HG02884 (cell line): ENCODE data around the gene ATP9B.
A peak's percentile ranks its signal among the peaks of the same experiment; 100 is the strongest.
"Not testable (repeated sequence)": the region's sequence is repeated elsewhere in the genome, so short reads cannot be mapped to it uniquely, and the experiment has no call there.

Experiments
- ATAC-seq: cut with Tn5 transposase; IDR thresholded peaks from one replicate; pipeline ENCODE4 v1.9.1; 2021; ENCODE audit warnings: mild to moderate bottlenecking, moderate library complexity; ENCODE audit not compliant: unreplicated experiment

Gene ATP9B

DNA sequence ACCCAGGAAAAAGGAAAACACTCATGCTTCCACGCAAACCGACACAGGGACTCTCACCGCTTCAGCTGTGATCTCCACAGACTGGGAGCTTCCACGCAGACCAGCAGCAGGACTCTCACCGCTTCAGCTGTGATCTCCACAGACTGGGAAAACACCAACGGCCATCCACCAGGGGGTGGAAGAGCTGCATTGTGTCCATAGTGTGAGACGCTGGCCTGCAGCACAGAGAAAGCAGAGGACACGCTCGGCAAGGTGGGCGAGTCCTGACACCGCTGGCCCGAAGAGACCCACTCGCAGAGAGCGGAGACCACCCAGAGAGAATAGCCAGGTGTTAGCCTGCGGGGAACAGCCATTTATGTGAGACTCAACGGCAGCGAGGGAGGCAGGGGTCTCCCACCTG is 284.1 kb downstream of the ATP9B start:
- no peak for ATAC-seq

DNA sequence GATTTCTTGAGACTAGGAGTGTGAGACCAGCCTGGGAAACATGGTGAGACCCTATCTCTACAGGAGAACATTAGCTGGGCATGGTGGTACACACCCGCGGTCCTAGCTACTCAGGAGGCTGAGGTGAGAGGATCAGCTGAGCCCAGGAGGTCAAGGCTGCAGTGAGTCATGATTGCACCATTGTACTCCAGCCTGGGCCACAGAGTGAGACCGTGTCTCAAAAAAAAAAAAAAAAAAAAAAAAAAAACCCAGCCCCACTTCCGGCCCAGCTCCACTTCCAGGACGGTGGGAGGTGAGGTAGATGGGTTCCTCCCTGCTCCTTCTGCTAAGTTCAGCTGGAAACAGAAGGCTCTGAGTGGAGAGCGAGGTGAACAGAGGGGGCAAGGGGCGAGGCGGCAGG is 285.2 kb downstream of the ATP9B start:
- no peak for ATAC-seq

DNA sequence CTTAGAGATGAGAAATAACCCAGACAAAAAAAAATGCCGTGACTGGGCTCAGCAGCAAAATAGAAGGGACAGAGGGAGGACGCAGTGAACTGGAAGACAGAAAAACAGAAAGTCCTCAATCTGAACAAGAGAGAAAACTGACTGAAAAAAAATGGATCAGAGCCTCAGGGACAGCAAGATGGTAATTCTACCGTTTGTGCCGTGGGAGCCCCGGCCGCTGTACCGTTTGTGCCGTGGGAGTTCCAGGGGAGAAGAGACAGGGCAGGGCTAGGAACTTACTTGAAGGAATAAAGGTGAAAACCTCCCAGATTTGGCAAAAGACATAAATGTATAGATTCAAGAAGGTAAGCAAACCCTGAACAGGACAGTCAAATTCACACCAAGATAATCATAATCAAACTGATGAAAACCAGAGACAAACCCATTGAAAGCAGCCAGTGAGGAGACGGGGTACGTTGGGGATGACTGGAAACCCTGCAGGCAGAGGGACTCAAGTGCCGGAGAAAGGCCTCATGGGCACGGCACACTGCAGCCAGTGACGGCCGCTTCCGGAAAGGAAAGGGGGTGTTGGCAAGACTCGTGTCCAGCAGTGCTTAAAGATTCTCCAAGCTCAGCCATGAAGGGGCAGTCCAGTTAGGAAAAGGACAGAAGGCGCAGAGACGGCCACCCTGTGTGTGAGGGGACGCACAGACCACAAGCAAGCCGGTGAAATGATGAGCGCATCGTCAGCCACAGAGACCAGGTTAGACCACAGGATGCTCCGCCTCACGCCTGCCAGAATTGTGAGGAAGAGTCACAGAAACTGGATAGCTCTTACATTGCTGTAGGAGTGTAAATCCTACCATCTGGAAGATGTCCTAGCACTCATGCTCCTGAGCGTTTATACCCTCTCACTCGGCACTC is 286.5 kb downstream of the ATP9B start:
- ATAC-seq, result peak; percentile 26

DNA sequence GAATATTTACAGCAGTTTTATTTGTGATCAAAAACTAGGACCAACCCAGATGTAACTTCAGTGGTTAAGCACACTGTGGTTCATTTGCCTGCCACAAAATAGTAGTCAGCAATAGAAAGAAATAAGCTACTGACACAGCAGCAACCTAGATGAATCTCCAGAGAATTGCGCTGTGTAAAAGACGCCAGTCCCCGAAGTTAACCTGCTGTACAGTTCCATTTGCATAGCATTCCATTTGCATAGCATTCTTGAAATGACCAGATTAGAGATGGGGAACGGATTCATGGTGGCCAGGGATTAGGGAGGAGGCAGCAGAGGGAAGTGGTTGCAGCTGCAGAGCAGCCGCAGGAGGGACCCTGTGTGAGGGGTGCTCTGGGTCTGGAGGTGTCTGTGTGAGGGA is 287.2 kb downstream of the ATP9B start:
- ATAC-seq, result peak; percentile 94

- no peak for ATAC-seq
Observed at GRCh38 chr18:79360933-79361332, 291.7 kb downstream of the ATP9B start.

DNA sequence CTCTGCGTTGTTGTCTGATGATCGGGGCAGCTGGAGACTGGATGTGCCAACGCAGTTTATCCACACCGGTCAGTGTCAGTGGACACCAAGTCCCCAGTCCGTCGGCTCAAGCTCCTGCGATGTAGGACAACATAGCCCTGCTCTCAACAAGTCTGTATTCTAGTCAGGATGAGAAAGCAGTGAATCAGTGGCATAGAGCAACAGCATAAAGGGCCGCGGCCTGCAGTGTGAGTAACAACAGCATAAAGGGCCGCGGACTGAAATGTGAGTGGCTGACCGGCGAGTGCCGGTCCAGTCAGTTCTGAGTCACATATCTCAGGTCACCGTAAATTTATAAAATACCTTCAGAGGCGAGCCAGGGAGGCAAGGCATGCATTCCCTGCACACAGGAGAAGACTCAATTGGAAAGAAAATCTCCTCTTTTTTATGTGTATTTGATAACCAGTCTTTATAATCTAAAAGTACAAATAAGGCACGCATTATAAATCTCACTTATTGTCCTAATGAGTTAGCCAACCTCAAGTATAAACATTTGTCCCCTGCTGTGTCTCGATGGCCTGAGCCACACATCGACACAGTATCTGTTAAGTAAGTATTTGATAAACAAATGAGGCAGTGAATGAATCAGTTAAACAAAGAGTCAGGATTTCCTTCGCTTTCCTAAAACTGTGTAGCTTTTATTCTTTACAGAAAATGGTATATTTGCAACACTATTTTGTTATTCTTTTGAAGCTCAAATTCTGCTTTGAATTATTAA is 292.8 kb downstream of the ATP9B start:
- no peak for ATAC-seq

DNA sequence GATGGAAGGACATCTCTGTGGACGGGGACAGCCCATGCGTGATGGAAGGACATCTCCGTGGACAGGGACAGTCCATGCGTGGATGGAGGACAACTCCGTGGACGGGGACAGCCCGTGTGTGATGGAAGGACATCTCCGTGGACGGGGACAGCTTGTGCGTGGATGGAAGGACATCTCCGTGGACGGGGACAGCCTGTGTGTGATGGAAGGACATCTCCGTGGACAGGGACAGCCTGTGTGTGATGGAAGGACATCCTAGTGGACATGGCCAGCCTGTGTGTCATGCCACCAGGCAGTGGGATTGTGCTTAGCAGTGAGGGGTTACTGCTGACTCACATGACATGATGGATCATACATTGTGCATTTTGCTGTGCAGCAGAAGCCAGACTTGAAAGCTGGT is 296.5 kb downstream of the ATP9B start:
- ATAC-seq, result no peak

GRCh38 chr18:79366177-79367094 is 297.2 kb downstream of the ATP9B start:
- ATAC-seq, result no peak

DNA sequence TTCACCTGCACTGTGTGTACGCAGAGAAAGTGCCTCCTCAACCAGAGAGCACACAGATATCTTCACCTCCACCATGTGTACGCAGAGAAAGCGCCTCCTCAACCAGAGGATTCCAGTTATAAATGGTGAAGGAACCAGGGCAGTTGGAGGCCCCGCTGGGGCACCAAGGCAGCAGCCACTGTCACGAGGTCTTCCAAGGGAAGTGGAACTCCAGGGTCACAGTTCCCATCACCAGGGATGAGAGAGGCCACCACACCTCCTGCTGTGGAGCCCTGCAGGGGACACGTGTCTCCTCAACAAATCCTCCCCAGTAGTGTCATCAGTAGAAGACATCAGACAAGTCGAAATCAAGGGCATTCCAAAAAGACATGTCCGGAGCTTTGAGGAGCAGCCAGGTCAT is 298.3 kb downstream of the ATP9B start:
- ATAC-seq, result no peak

GRCh38 chr18:79367989-79368388 is 298.8 kb downstream of the ATP9B start:
- ATAC-seq, result no peak

DNA sequence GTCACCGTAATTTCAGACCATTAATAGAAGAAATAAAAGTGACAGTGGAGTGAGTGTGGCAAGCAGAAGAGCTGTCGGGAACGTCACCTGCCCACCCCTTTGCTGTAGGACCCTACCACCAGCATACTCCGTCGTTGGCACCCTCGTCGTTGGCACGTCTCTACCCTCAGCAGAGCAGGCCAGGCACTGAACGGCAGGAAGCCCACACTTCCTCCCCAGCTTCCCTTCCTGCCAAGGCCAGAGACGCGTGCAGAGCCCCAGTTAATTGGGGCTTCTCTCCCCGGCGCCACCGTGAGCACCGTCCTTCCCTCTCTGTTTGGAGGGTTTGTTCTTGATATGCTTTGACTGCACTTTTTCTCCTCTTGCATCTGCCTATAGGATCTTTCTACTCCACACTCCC is 299.5 kb downstream of the ATP9B start:
- no peak for ATAC-seq

- no peak for ATAC-seq
Observed at GRCh38 chr18:79371561-79372121, 302.4 kb downstream of the ATP9B start.

DNA sequence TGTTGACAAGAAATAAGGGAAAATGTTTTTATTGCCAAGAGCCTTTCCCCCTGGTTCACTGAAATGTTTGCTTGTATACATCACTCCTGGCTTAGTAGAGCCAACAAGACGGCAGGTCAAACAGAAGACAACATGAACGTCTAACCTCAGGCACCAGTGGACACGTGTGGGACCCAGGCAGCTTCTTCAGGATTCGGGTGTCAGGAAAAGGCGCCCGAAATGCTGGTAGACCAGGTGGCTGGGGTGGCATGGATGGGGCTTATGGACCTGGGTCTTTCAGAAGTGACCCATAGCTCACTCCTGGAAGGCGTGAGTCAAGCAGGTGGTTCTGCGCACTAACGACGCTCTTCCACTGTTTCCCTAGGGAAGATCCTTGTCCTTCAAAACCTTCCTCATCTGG is 303.3 kb downstream of the ATP9B start:
- ATAC-seq, result no peak

GRCh38 chr18:79372991-79373390 is 303.8 kb downstream of the ATP9B start:
- ATAC-seq, result no peak

DNA sequence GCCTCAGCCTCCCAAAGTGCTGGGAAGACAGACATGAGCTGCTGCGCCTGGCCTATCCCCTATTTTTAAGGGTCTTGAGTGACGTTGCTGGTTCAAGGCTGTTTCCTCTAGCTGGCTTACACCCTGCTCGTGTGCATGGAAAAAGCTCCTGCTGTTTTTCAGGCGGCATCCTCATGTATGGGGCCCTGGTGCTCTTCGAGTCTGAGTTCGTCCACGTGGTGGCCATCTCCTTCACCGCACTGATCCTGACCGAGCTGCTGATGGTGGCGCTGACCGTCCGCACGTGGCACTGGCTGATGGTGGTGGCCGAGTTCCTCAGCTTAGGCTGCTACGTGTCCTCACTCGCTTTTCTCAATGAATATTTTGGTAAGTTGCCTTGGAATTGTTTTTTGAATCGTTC is 304.5 kb downstream of the ATP9B start:
- ATAC-seq, result no peak

DNA sequence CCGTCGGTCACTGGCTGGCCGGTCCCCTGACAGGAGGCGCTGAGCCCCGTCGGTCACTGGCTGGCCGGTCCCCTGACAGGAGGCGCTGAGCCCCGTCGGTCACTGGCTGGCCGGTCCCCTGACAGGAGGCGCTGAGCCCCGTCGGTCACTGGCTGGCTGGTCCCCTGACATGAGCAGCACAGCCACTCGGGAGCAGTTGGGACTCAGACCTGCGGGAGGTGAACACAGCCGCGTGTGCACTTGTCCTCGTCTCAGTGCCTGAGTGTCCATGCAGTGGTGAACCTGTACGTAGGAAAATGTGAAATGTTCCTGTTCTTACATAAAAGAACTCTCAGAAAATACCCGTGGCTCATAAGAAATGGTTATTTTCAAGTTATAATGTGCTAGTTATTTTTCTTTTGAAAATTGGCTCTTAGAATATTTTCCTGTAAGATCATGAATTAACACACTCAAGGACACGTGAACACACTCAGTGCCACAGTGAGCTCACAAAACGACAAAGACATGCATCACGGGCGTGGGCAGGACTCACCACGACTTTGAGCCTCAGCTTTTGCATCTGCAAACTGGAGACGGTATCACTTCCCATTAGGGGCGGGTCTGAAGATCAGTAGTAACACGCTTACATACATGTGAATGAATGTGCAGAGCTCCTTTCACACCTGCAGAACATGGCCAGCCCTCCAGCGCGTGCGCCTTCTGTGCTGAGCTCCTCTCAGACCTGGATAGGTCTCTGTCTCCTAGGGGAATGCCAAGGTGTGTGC is 305.4 kb downstream of the ATP9B start:
- ATAC-seq, result peak; percentile 92

DNA sequence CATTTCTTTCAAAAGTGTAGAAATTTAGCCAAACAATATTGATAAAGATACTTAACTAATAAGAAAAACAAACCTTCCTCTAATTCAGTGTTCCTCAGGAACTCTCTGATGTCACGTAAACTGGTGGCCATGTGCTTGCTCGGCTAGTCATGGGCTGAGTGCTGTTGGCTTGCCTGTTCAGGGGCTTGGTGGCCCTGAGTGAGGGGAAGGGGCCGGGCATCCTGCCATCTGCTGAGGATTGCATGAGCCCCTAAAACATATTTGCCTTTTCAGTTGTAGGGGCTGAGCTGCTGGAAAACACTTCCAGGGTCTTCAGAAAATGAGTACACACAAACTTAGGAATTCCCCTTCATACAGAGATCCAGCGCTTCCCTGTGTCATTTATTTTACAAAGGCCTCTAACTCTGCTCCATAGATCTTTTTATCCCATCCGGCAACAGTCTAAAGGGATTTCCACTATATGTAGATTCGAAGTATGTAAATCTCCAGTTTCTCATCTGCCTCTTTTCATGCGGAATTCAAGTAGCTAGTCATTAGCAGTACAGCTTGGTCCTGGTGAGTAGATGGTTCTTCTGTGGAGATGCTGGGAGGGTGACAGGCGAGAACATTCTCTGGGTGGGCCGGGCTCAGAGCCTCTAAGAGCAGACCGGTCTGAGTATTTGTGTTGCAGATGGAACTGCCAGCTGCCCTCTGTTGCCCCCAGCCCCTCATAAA is 306.4 kb downstream of the ATP9B start:
- no peak for ATAC-seq

DNA sequence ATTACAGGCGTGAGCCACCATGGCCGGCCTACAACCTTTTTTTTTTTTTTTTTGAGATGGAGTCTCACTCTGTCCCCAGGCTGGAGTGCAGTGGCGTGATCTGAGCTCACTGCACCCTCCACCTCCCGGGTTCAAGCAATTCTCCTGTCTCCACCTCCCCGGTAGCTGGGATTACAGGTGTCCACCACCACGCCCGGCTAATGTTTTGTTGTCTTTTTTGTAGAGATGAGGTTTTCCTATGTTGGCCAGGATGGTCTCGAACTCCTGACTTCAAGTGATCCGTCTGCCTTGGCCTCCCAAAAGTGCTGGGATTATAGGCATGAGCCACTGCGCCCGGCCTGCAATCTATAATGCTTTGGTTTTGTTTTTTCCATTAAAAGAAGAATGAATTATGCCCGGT is 307.5 kb downstream of the ATP9B start:
- ATAC-seq, result not testable (repeated sequence)

- ATAC-seq, result no peak
Observed at GRCh38 chr18:79377187-79377891, 308.1 kb downstream of the ATP9B start.
